HK-2 (cell line): ENCODE measurements around the gene BAHCC1.

Source experiments
- DNase-seq: peaks from one replicate; pipeline ENCODE4 v3.0.0-alpha.2; 2018; ENCODE audit not compliant: unreplicated experiment

The BAHCC1 gene

DNA sequence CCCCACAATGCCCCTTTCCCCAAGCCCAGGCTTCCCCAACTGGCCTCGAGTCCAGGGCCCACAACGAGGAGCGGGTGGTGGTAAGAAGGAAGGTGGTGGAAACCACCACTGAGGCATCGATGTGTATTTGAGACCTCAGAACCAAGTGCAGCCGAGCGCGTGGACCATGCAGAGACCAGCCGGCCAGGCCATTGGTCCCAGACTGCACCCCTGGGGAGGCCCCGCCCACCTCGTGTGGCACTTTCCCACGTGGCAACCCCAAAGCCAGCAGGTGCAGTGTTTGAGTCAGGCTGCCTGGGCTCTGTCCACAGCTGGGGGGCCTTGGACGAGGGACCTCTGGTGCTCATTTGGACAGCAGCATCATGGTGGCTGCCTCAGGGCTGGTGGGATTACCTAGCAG, 28.1 kb upstream of the BAHCC1 start:
- DNase-seq = no peak

- DNase-seq = no peak
Observed at GRCh38 chr17:81368161-81369022, 26.9 kb upstream of the BAHCC1 start.

GRCh38 chr17:81370294-81370693, 25.0 kb upstream of the BAHCC1 start:
- no peak for DNase-seq

GRCh38 chr17:81371910-81372760, 23.1 kb upstream of the BAHCC1 start:
- peak; percentile 47 for DNase-seq

DNA sequence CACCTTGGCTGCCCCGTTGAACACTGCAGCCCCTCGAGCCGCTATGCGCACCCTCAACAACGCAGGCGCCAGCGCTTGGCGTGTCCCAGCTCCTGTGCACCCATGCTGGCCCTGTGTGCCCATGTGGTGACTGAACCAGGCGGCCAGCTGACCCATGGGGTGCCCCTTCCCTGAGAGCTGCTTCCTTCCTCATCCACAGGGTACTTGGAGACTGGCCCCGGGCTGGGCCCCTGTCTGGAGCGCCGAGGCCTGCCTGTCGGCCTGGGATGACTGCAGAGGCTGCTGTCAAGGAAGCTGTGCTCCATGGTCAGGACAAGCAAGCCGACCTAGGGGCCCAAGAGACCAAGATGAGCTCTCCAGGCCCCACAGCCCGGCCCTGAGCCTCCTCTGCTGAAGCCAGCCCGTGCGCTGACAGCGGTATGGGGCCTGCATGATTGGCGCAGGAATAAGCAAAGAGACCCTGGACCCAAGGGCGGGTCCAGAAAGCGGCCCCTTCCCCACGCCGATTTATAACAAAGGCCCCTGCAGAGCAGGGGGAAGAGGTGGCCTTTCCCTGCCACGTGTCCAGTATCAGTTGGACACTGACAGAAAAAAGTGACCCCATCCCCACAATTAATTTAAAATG, 21.6 kb upstream of the BAHCC1 start:
- no peak for DNase-seq

- DNase-seq = no peak
Observed at GRCh38 chr17:81374890-81375289, 20.4 kb upstream of the BAHCC1 start.

DNA sequence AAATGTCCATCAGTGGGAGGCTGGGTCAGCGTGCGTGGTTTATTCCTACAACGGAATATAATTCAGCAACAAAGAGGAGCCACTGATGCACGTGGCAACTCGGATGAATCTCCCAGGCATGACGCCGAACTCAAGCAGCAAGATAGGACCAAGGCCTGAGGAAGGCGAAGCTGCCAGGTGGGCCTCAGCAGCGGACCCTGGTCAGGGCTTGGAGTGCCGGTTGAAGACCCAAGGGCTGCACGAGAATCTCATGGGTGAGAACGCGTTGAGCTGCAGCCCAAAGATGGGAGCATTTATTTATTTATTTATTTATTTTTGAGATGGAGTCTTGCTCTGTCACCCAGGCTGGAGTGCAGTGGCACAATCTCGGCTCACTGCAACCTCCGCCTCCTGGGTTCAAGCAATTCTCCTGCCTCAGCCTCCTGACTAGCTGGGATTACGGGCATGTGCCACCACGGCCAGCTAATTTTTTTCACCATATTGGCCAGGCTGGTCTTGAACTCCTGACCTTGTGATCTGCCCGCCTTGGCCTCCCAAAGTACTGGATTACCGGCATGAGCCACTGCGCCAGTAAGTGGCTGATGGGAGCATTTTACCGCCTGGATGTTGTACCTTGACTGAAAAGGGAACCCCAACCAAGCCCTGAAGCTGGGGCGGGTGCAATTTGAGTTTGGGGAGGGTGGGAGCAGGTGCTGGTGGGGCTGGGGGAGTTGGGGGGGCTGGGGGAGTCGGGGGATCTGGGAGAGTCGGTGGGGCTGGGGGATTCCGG, 18.1 kb upstream of the BAHCC1 start:
- no peak for DNase-seq

- DNase-seq = no peak
Observed at GRCh38 chr17:81378941-81379511, 16.2 kb upstream of the BAHCC1 start.

DNA sequence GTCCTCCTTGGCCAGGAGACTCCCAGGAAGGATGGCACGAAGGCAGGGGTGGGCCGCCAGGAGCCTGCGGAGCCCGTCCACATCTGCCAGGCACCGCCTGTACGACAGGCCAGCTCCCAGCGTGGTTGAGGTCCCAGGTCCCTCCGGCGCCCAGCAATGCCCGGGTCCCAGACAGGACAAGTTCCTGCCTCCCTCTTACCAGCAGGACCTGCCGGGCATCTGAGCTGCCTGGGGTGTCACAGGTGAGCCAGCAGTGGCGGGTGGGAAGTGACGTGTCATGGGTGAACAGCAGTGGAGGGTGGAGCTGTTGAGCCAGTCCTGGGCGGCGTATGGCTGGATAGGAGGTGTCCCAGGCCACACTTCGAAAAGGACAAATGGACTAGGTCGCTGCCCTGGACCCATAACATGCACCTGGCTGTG, 15.7 kb upstream of the BAHCC1 start:
- DNase-seq = no peak

GRCh38 chr17:81380131-81380530, 15.1 kb upstream of the BAHCC1 start:
- DNase-seq = no peak

GRCh38 chr17:81380666-81381518, 14.4 kb upstream of the BAHCC1 start:
- no peak for DNase-seq

DNA sequence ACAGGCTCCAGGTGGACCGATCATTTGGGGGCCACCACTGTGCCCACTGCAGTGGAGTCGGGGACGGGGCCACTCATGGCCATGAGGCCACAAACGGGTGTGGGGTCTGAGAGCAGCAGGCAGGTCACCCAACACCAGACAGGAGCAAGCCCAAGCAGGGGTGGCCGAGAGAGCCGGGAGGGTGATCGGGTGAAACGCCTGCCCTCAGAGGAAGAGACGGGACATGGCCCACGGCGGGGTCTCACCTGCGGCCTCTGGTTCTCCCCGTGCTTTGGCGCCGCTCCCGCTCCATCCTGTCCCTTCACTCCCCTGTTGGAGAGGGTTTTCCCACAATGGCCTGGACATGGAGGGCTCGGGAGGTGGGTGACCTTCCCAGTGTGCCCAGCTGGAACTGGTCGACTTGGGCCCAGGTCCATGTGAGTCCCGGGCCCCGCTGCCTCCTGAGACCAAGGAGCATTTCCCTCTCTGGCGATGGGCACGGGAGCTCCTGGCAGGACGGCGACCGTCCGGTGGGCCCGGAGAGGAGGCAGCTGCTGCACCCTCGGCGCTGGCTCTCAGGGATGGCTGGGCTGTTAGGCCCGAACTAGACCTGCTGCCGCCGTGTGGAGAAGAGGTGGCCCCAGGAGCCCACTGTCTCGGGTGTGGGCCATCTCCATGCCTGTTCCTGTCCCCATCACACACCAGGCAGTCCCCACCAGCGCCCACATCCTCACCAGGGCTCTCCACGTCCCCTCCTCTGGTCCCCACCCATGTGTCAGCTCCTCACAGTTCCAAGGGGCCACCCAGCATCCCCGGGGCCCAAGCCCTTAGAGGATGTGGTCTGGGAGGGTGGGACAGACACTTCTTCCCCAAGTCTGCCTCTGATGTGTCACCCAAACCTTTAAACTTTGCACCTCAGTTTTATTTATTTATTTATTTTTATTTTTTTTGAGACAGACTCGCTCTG, 13.4 kb upstream of the BAHCC1 start:
- no peak for DNase-seq

- no peak for DNase-seq
Observed at GRCh38 chr17:81382851-81383250, 12.4 kb upstream of the BAHCC1 start.

DNA sequence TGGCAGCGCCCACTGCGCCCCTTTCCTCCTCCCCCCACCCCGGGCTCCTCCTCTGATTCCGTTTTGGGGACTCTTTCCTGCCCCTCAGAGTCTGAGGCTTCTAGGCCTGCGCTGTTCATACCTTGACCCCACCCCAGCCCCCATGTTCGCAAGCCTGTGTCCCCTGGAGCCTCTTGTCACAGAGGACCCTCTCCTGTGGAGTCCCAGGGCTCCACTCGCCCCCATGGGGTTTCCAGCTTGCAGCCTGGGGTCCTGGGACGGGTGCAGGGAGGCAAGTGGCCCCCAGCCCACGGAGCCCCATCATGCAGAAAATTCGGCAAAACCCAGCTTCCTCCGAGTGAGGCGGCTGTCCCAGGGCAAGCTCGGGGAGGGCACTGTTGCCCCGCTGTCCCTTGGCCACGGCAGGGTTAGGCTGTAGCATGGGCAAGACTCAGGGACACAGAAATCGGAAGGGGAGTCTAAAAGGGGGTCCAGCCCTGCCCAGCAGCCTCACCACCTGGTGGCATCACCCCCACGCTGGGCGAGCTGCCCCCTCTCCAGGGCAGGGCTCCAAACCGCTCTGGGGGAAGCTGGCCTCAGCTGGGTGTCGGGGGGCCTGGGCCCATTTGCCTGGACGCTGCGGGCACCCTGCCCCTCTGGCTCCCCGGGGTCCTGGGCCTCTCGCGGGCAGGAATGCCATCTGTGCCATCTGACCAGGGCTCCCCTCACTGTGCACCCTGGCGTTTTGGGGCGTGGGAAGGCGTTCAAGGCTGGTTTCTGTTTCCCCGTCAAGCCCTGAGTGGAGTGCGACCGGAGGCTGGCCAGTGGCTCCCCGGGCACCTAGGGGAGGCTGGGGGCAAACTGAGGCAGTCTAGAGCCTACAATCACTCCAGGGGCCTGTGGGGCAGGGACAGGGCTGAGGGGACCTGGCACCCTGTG, 11.5 kb upstream of the BAHCC1 start:
- DNase-seq = no peak

DNA sequence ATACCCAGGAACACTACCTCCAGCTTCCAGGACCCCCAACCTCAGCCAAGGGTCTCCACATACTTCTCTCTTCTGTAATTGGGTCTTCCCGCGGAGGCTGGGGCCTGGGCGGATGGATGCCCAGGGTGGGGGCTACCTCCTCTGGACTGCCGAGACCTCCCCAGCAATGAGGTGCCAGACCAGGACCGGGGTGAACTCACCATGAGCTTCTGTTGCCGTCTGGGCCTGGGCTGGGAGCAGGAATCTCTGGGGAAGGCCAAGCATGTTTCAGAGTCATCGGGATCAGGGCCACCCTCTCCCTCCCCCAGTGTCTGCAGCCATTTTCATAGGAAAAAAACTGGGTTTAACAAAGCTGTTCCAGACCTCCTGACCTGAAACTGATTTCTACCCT, 10.3 kb upstream of the BAHCC1 start:
- no peak for DNase-seq

- no peak for DNase-seq
Observed at GRCh38 chr17:81385320-81386111, 9.7 kb upstream of the BAHCC1 start.

DNA sequence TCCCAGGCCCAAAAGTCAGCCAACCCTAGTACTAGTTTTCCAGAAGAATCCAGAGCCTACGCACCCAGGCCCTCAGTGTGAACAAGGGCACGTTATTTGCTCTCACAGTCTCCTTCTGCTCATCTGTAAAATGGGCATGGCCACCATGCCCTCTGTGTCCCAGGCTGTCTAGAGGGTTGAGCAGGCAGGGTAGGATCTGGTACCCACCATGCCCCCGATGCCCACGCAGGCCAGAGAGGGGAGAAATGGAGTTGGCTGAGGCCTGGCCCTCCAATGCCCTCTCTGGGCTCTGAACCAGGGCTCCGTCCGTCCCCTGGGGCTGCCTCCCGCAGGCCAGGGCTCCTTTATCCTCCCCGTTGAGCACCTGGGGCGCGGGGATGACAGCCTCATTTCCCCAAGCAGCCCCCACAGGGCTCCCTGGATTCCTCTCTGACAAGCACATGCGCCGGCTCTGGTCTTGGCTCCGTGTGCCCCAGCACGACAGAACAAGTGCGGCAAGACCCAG, 9.1 kb upstream of the BAHCC1 start:
- DNase-seq = no peak
